HG02798 (cell line): ENCODE results near the gene BLMH.

Experiments used
- ATAC-seq: cut with Tn5 transposase; IDR thresholded peaks from one replicate; pipeline ENCODE4 v1.9.1; 2021; ENCODE audit warnings: mild to moderate bottlenecking; ENCODE audit not compliant: unreplicated experiment, poor library complexity

BLMH gene

DNA sequence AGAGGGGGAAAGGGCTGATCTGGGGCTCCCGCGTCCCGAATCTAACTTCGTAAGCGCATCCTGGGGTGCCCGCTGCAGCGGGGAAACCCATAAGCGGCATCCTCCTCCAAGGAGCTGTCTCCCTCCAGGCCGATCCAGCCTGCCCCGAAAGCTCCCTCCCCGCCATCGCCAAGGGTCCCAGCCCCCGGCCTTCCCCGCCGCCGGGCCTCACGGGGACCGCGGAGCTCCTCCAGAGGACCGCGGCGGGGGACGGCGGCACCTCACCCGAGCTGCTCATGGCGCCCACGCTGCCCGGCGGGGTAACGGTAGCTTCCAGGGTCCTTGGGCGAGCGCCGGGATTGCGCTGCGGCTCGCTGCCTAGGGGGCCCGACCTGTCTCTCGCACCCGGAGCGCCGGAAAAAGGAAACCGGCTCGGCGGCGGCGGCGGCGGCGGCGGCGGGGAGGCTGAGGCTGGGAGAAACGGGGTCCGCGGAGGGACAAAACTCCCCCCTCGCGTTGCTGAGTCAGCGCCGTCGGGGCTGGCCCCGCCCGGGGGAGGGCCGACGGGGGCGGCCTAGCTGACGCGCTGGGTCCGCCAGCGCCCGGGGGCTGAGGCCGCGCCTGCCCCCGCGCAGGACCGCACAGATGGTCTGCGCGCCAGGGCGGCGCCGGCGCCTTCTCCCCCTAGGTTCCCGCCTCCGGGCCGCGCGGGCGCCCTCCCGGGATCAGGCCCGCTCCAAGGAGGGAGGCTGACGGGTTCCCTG is at the start of gene BLMH:
Gene BLMH (minus strand): TSS at position 402 of the 743 bp plus-strand sequence. CDS start 125 bp downstream, at position 277.
- peak; percentile 88 for ATAC-seq

DNA sequence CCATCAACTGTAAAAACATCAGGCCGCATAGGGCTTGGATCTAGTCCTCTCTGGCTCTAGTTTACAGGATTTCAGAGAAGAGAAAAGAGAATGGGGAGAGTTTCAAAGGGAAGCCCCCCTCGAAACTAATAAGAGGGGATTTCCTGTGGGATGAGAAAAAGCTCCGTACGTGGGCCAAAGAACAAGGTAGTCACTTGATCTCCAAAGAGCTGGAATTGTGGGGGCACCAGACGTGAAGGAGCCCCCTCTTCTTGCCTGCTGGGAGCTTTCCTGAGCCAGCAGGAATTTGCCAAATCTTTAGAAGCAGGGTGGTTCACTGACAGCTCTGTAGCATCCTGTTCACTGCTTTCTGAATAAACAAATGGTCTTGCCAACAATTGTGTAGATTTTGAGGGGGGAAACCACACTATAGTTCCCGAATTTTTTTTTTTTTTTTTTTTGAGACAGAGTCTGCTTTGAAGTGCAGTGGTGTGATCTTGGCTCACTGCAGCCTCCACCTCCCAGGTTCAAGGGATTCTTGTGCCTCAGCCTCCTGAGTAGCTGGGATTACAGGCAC is 49.1 kb upstream of the BLMH start:
- no peak for ATAC-seq

GRCh38 chr17:30339086-30339485 is 47.3 kb upstream of the BLMH start:
- ATAC-seq = no peak

DNA sequence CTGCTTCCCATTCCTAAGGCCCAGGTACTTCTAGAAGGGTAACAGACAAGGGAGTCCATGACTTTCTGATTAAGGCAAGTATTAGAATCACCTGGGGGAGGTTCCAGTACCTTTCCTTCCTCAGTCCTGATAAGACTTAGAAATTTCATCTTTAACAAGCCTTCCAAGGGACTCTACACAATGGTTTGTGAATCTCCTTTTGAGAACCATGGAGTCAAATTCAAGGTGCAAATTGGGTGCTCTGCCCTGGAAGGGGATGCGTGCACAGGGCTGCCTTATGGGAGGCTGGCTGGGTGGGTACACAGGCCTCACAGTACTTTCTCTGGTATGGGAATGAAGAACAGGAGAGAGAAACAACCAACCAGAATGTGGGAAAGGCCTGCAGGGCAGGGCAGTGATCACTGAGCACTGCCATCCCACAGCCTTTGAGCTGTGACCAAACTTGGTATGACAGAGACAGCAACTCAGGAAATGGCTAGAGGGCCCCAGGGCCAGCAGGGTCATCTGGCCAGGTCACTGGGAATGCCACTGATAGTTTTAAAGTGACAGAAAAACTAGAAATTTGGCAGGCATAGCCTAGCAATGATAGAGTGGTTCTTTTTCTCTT is 45.8 kb upstream of the BLMH start:
- no peak for ATAC-seq

DNA sequence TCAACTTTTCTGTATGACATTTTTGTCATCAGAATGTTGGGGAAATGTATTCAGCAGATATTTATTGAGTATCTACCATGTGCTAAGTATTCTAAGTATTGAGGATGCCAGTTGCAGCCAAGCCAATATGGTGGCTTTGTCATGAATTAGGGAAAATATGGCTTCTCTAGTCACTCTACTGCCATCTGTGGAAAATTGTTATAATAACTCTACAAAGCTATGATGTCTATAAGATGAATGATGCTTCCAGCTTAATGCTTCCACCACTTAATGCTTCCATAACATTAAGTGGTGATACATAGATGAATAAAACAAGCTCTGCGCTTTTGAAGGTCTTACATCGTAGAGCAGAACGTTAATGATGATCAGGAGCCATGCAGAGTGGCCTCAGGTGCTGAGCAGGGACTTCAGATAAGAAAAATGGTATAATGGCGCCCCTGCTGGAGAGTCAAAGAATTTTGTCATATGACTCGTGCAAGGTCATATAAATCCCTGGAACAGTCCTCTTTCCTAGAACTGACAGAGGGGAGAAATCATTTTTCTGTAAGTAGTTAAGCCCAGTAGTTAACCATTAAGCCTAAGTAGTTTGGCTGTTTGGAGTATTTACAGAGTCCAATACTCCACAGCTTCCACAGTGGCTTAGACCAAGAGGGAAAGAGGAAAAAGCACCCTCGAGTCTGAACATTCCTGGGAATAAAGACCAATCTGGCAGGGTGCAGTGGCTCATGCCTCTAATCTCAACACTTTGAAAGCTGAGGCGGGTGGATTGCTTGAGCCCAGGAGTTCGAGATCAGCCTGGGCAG is 44.8 kb upstream of the BLMH start:
- no peak for ATAC-seq

- ATAC-seq = no peak
Measured at GRCh38 chr17:30334421-30334820, 42.7 kb upstream of the BLMH start.

- no peak for ATAC-seq
Measured at GRCh38 chr17:30333503-30334360, 42.0 kb upstream of the BLMH start, which contains the start of gene TMIGD1. Gene TMIGD1 (minus strand): TSS chr17:30334057. CDS start chr17:30332133, 1,924 bp downstream.

- peak; percentile 68 for ATAC-seq
Measured at GRCh38 chr17:30332057-30332542, 40.4 kb upstream of the BLMH start.

DNA sequence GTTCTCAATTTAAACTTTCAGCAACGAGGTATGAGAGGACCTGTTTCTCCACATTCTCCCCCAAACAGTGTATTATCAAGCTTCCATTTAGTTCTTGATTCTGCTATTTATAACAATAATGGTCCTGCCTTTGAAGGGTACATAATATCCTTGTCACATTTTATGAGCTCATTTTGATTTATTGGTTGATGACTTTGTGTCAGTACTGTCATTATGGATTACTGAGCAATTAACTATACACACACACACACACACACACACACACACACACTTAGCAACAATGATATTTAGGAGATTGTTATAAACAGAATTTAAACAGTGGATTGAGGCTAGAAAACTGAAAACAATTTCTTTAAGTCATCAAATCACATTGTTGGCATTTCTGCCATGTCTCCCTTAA is 35.1 kb upstream of the BLMH start:
- no peak for ATAC-seq

- no peak for ATAC-seq
Measured at GRCh38 chr17:30324723-30325122, 33.0 kb upstream of the BLMH start.

DNA sequence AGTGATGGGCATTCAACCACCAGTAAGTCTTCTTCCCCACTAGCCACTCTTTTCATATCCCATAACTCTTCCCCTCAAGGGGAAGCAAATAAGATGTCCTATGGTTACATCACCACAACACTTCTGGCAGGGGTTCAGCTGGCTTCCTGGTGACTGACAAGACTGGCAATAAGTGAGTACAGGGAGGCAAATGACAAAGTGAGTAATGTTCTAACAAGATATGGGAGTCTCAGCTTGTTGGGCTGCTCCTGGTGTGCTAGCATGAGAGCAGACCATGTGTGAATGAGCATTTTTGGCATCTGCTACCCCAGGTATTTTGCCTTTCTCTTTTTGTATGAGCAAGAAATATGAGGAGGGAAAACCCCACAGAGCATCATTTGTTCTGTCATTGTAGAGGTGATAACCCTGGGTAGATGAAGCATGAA is 32.2 kb upstream of the BLMH start:
- no peak for ATAC-seq

DNA sequence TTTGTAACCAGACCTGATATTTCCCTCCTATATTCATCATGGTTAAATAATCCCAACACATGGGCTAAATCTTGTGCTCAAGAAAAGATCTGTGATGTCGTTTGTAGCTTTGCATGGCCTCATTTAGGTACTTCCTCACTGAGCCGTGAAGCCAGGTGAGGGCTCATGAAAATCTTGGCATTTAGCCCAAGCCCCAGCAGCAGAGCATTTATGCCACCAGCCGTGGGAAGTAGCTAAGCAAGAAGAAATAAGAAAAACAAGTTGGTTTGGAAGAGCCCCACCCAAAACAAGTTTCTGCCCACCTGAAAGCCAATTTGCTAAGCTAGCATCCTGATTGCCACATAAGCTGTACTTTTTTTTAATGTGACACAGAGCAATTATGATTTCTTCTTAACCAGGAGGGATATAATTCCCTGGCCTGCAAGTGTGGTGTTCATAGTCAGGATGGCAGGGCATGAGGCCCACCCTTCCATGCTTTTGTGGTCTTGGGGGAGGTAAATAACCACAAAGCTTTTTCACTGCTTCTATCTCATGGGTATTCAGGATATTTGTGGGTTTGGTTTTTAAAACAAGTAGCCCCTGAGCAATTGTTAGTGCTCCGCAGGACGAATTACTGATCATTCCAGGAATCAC is 31.6 kb upstream of the BLMH start:
- no peak for ATAC-seq

GRCh38 chr17:30321314-30321713 is 29.6 kb upstream of the BLMH start:
- no peak for ATAC-seq

DNA sequence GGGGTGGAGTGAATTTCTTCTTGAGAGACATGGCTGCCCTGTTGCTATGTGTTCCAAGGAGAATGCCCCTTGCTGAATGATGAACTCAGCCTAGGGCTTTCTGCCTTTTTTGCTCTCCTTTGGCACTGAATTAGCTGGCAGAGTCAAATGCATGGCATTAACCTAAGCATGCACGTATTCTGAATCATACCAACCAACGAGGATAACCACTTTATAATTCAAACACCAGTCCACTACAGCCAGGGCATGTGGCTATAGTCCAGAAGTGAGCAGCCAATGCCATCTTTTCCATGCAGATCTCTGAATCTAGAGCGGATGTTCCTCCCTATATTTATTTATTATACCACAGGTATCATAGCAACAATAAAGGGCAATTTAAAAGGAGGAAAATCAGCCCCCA is 26.4 kb upstream of the BLMH start:
- no peak for ATAC-seq

DNA sequence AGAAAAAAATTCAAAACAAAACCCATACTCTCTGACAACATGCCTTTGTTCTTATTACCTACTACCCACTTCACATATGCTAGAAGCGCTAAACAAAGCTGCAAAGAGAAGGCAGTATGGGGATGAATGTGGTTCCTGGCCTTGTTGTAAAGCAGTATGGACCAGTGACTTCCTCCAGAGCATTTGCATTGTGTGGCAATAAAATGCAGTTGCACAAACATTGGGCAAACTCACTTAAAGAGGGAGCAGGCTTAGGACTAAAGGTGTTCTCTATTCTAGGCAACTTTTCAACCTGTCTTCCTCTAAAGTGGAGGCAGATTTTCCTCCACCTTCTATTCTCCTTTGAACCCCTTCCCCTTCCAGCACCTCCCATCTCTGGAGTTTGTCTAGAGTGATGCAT is 25.0 kb upstream of the BLMH start:
- no peak for ATAC-seq

- ATAC-seq = no peak
Measured at GRCh38 chr17:30315106-30315505, 23.4 kb upstream of the BLMH start.

DNA sequence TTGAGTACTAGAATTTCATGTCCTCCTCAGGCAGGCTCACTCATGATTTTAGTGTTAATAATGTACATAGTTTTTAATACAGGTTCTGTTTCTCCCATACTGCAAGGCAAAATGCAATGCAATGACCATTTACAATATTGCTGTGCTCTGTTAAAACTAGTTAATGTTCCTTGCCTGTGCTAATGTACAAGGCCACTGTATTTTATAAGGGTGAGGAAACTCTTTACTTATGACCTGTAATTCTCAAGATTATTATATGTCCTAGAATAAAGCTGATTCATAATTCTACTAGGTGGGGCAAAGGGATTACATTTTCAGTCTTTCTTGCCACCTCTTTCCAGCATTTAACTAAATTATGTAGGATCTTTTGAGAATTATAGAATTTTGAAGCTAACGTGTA is 22.7 kb upstream of the BLMH start:
- no peak for ATAC-seq

GRCh38 chr17:30312226-30312625 is 20.5 kb upstream of the BLMH start:
- ATAC-seq = no peak

DNA sequence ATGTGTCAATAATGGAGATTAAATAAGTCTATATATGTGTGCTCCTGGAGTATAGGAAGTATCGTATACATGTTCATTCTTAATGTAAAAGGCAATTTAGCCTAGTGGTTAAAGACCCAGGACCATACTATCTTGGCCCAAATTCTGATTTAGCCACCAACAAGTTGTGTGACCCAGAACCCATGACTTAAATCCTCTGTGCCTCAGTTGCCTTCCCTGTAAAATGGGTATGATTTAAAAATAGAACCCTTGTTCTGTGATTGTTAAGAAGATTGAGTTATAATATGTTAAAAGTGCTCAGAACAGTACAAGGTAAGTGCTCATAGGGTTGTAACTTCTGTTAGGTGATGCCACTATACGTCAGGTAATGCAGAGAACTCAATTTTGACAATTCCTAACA is 18.8 kb upstream of the BLMH start:
- no peak for ATAC-seq
